Stimulated activated CD8-positive, alpha-beta memory T cell treated with anti-CD3 and anti-CD28 coated beads, Interleukin-4, amount 100 ng/mL, for 48 hours (primary cell): ENCODE results near the gene DCST1.

Source experiments
- DNase-seq: peaks from one replicate; pipeline ENCODE4 v3.0.0-alpha.2; 2020

The DCST1 gene

GRCh38 chr1:155001675-155002463 lies 31.8 kb upstream of the DCST1 start:
- peak; percentile 99 for DNase-seq

- DNase-seq: no peak
Observed at GRCh38 chr1:155002464-155003226, 31.0 kb upstream of the DCST1 start, which contains the start of gene ZBTB7B. Gene ZBTB7B, plus strand, starts transcription at chr1:155002802. Its CDS starts 11,859 bp downstream, at chr1:155014661.

GRCh38 chr1:155003227-155003765 lies 30.3 kb upstream of the DCST1 start:
- peak; percentile 55 for DNase-seq

- no peak for DNase-seq
Observed at GRCh38 chr1:155003766-155004351, 29.8 kb upstream of the DCST1 start.

GRCh38 chr1:155004352-155005075 lies 29.1 kb upstream of the DCST1 start:
- DNase-seq: no peak

- DNase-seq: no peak
Observed at GRCh38 chr1:155005076-155006011, 28.3 kb upstream of the DCST1 start.

GRCh38 chr1:155006601-155007101 lies 27.0 kb upstream of the DCST1 start:
- DNase-seq: peak; percentile 61

GRCh38 chr1:155007251-155007828 lies 26.3 kb upstream of the DCST1 start:
- no peak for DNase-seq

GRCh38 chr1:155008015-155008941 lies 25.3 kb upstream of the DCST1 start:
- DNase-seq: no peak

- no peak for DNase-seq
Observed at GRCh38 chr1:155009221-155009711, 24.4 kb upstream of the DCST1 start.

GRCh38 chr1:155009742-155010141 lies 23.9 kb upstream of the DCST1 start:
- DNase-seq: no peak

- no peak for DNase-seq
Observed at GRCh38 chr1:155010211-155010918, 23.3 kb upstream of the DCST1 start.

GRCh38 chr1:155011004-155011416 lies 22.6 kb upstream of the DCST1 start:
- no peak for DNase-seq

GRCh38 chr1:155011437-155012025 lies 22.1 kb upstream of the DCST1 start:
- DNase-seq: no peak

- DNase-seq: no peak
Observed at GRCh38 chr1:155012026-155012546, 21.5 kb upstream of the DCST1 start.

- no peak for DNase-seq
Observed at GRCh38 chr1:155012776-155013602, 20.6 kb upstream of the DCST1 start.

- DNase-seq: no peak
Observed at GRCh38 chr1:155013632-155014031, 20.0 kb upstream of the DCST1 start.
